SK-N-SH treated with all-trans-retinoic acid at 6 μM for 48 hours (cell line): ENCODE data around the gene ITIH1.

Experiments
- ATAC-seq: fragments of 200-7000 bp; cut with Tn5 transposase; 3 replicates; pipeline ENCODE4 v1.9.1; 2020; ENCODE audit warnings: mild to moderate bottlenecking, moderate library complexity
- ARNTL ChIP-seq: fragments of 450-650 bp; formaldehyde crosslinking; IDR thresholded peaks from 2 replicates; pipeline ENCODE4 v1.5.0; 2020; ENCODE audit warnings: low read depth, mild to moderate bottlenecking, moderate library complexity, borderline replicate concordance
- BACH2 ChIP-seq: fragments of 250-450 bp; sonication (Bioruptor Pico); IDR thresholded peaks from 2 replicates; pipeline ENCODE4 v1.9.0; 2021; ENCODE audit warnings: mild to moderate bottlenecking, borderline replicate concordance
- CREB5 ChIP-seq: fragments of 250-450 bp; sonication (Bioruptor Pico); IDR thresholded peaks from 2 replicates; pipeline ENCODE4 v1.5.1; 2020; ENCODE audit warnings: low read depth, mild to moderate bottlenecking, moderate library complexity
- CSRNP3 ChIP-seq: fragments of 250-450 bp; sonication (Bioruptor Pico); IDR thresholded peaks from 2 replicates; pipeline ENCODE4 v1.5.1; 2021; ENCODE audit warnings: mild to moderate bottlenecking, moderate library complexity
- ESRRG ChIP-seq: fragments of 250-450 bp; sonication (Bioruptor Pico); IDR thresholded peaks from 2 replicates; pipeline ENCODE4 v1.6.1; 2021; ENCODE audit warnings: mild to moderate bottlenecking
- GLIS3 ChIP-seq: fragments of 250-450 bp; sonication (Bioruptor Pico); IDR thresholded peaks from 2 replicates; pipeline ENCODE4 v1.5.0; 2020; ENCODE audit warnings: mild to moderate bottlenecking, moderate library complexity
- PATZ1 ChIP-seq: fragments of 250-450 bp; sonication (Bioruptor Pico); IDR thresholded peaks from 2 replicates; pipeline ENCODE4 v1.8.0; 2020; ENCODE audit warnings: mild to moderate bottlenecking, moderate library complexity, borderline replicate concordance
- POU6F1 ChIP-seq: fragments of 250-450 bp; sonication (Bioruptor Pico); IDR thresholded peaks from 2 replicates; pipeline ENCODE4 v1.8.0; 2021; ENCODE audit warnings: low read depth, mild to moderate bottlenecking, moderate library complexity, borderline replicate concordance
- PPARA ChIP-seq: fragments of 250-450 bp; sonication (Bioruptor Pico); IDR thresholded peaks from 2 replicates; pipeline ENCODE4 v1.5.0; 2020; ENCODE audit warnings: mild to moderate bottlenecking, borderline replicate concordance
- RARB ChIP-seq: fragments of 250-450 bp; sonication (Bioruptor Pico); IDR thresholded peaks from 2 replicates; pipeline ENCODE4 v1.8.0; 2021; ENCODE audit warnings: mild to moderate bottlenecking, moderate library complexity
- SNAI2 ChIP-seq: fragments of 250-450 bp; sonication (Bioruptor Pico); IDR thresholded peaks from 2 replicates; pipeline ENCODE4 v1.5.0; 2020; ENCODE audit warnings: mild to moderate bottlenecking, moderate library complexity
- TCF4 ChIP-seq: fragments of 250-450 bp; sonication (Bioruptor Pico); IDR thresholded peaks from 2 replicates; pipeline ENCODE4 v1.8.0; 2021; ENCODE audit warnings: mild to moderate bottlenecking, moderate library complexity, borderline replicate concordance
- TOX ChIP-seq: fragments of 250-450 bp; sonication (Bioruptor Pico); IDR thresholded peaks from 2 replicates; pipeline ENCODE4 v1.8.0; 2021; ENCODE audit warnings: mild to moderate bottlenecking, moderate library complexity, borderline replicate concordance
- TSHZ2 ChIP-seq: fragments of 250-450 bp; sonication (Bioruptor Pico); IDR thresholded peaks from 2 replicates; pipeline ENCODE4 v1.5.0; 2020; ENCODE audit warnings: mild to moderate bottlenecking, moderate library complexity
- ZC3H10 ChIP-seq: fragments of 250-450 bp; sonication (Bioruptor Pico); IDR thresholded peaks from 2 replicates; pipeline ENCODE4 v1.5.1; 2021; ENCODE audit warnings: mild to moderate bottlenecking, moderate library complexity
- ZFP3 ChIP-seq: fragments of 250-450 bp; sonication (Bioruptor Pico); IDR thresholded peaks from 2 replicates; pipeline ENCODE4 v1.5.0; 2020; ENCODE audit warnings: mild to moderate bottlenecking, moderate library complexity
- ZFP30 ChIP-seq: fragments of 450-650 bp; formaldehyde crosslinking; IDR thresholded peaks from 2 replicates; pipeline ENCODE4 v1.5.0; 2022; ENCODE audit warnings: mild to moderate bottlenecking, moderate library complexity
- ZNF565 ChIP-seq: fragments of 450-650 bp; formaldehyde crosslinking; conservative IDR thresholded peaks from 2 replicates; pipeline ENCODE4 v1.5.0; 2020; ENCODE audit warnings: low read depth, mild to moderate bottlenecking, moderate library complexity
- ZNF70 ChIP-seq: fragments of 450-650 bp; formaldehyde crosslinking; IDR thresholded peaks from 2 replicates; pipeline ENCODE4 v1.5.0; 2020; ENCODE audit warnings: mild to moderate bottlenecking, moderate library complexity
- ZNF8 ChIP-seq: fragments of 450-650 bp; formaldehyde crosslinking; IDR thresholded peaks from 2 replicates; pipeline ENCODE4 v1.5.0; 2020; ENCODE audit warnings: mild to moderate bottlenecking, moderate library complexity

The ITIH1 gene

GRCh38 chr3:52790337-52790736 is 12.9 kb downstream of the ITIH1 start (continued):
- TF ChIP-seq POU6F1 (CRISPR knock-in tag), result no peak
- no peak for TF ChIP-seq ZNF565
- TF ChIP-seq RARB (CRISPR knock-in tag), result no peak

- ATAC-seq, result no peak
- TF ChIP-seq SNAI2 (CRISPR knock-in tag) (no peak), ZNF70 (no peak), ZC3H10 (no peak), CSRNP3 (CRISPR knock-in tag) (no peak), ZFP30 (CRISPR knock-in tag) (no peak)
Measured at GRCh38 chr3:52790741-52791140, 13.3 kb downstream of the ITIH1 start.

GRCh38 chr3:52791366-52791765 is 14.0 kb downstream of the ITIH1 start:
- no peak for ATAC-seq

More at GRCh38 chr3:52791366-52791765, 14.0 kb downstream of the ITIH1 start:
- no peak for TF ChIP-seq PPARA (CRISPR knock-in tag)
- no peak for TF ChIP-seq CREB5 (CRISPR knock-in tag)
- TF ChIP-seq TSHZ2 (CRISPR knock-in tag), result no peak
- no peak for TF ChIP-seq SNAI2 (CRISPR knock-in tag)
- no peak for TF ChIP-seq ZNF8 (CRISPR knock-in tag)
- no peak for TF ChIP-seq ZC3H10
- no peak for TF ChIP-seq POU6F1 (CRISPR knock-in tag)
- no peak for TF ChIP-seq TOX (CRISPR knock-in tag)
- no peak for TF ChIP-seq GLIS3 (CRISPR knock-in tag)
- TF ChIP-seq PATZ1 (CRISPR knock-in tag), result no peak
- TF ChIP-seq RARB (CRISPR knock-in tag), result no peak
- no peak for TF ChIP-seq ESRRG (CRISPR knock-in tag)
- no peak for TF ChIP-seq ZNF565
- no peak for TF ChIP-seq ZFP30 (CRISPR knock-in tag)
- no peak for TF ChIP-seq ZFP3 (CRISPR knock-in tag)
- TF ChIP-seq ZNF70, result no peak
- TF ChIP-seq TCF4 (CRISPR knock-in tag), result no peak
- no peak for TF ChIP-seq BACH2
- no peak for TF ChIP-seq ARNTL (CRISPR knock-in tag)
- TF ChIP-seq CSRNP3 (CRISPR knock-in tag), result no peak
